ENCODE data around the gene ZNF10. TPM values are rescaled to one million over a fixed set of nuclear protein-coding genes. Genes with fewer than 3 reads are reported as not detected.

The ZNF10 gene
- total and polyA plus RNA-seq, 2 of the 4 experiments (the other 2 are of a cell fraction) = 4.1 to 6.1 TPM

GRCh38 chr12:133124674-133125073, 5.8 kb upstream of the ZNF10 start:
- no peak overlapping the region for H2AK9ac ChIP-seq (replicated peaks; ENCODE audit: low read depth, low read length, poor library complexity)
- H3K4me3 ChIP-seq (ENCODE audit: insufficient read depth, low read depth, low read length) = no peak overlapping the region
- H2AK5ac ChIP-seq (ENCODE audit: low read depth, low read length) = no peak overlapping the region
- H4K5ac ChIP-seq (ENCODE audit: low read depth, low read length) = no peak overlapping the region
- H3K9me3 ChIP-seq (ENCODE audit: control insufficient read depth, insufficient read depth, low read length) = peaks cover 62% of the 10 kb centered on the region
- H3K4ac ChIP-seq (ENCODE audit: low read depth, low read length) = no peak overlapping the region
- H4K20me1 ChIP-seq (ENCODE audit: insufficient read depth, low read length) = no peaks in the 10 kb centered on the region
- no peak overlapping the region for H2BK5ac ChIP-seq (ENCODE audit: low read depth, low read length, poor library complexity, severe bottlenecking)
- TF ChIP-seq, protein P1, sequence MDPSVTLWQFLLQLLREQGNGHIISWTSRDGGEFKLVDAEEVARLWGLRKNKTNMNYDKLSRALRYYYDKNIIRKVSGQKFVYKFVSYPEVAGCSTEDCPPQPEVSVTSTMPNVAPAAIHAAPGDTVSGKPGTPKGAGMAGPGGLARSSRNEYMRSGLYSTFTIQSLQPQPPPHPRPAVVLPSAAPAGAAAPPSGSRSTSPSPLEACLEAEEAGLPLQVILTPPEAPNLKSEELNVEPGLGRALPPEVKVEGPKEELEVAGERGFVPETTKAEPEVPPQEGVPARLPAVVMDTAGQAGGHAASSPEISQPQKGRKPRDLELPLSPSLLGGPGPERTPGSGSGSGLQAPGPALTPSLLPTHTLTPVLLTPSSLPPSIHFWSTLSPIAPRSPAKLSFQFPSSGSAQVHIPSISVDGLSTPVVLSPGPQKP (IDR thresholded peaks at IDR 0.05; ENCODE audit: borderline replicate concordance, low read depth, low read length) = no peak
- TF ChIP-seq POLR2A (IDR thresholded peaks at IDR 0.05; ENCODE audit: low read depth, low read length) = no peak
- TF ChIP-seq RCOR1 (IDR thresholded peaks at IDR 0.05; ENCODE audit: insufficient replicate concordance, low read length) = no peak
- no peak for TF ChIP-seq CHD1 (IDR thresholded peaks at IDR 0.05; ENCODE audit: low read depth, low read length)
- no peak for TF ChIP-seq CEBPB (IDR thresholded peaks at IDR 0.05; ENCODE audit: low read depth, low read length)
- TF ChIP-seq RFX5 (IDR thresholded peaks at IDR 0.05; ENCODE audit: low read depth, low read length) = no peak
- H2BK120ac ChIP-seq (ENCODE audit: low read depth, low read length) = no peak overlapping the region
- no peaks in the 10 kb centered on the region for H3K27me3 ChIP-seq (ENCODE audit: control insufficient read depth, insufficient read depth, low read length)
- no peak overlapping the region for H2BK20ac ChIP-seq (ENCODE audit: low read depth, low read length)
- H3K4me1 ChIP-seq (ENCODE audit: control insufficient read depth, insufficient read depth, low read length) = no peaks in the 10 kb centered on the region
- dilution Hi-C loops (cut with HindIII; ENCODE audit: low sequenced_read_pairs, unreplicated experiment) = no loop called here
- H3K9me1 ChIP-seq (ENCODE audit: insufficient read depth, low read length) = no peaks in the 10 kb centered on the region
- H3K56ac ChIP-seq (ENCODE audit: extremely low read depth, insufficient read depth, low read length) = no peak overlapping the region
- H4K8ac ChIP-seq (ENCODE audit: low read depth in 2 of 2, low read length in 2 of 2) = no peak overlapping the region
- no peak overlapping the region for H3K9ac ChIP-seq (ENCODE audit: low read depth, low read length)
- H3K27ac ChIP-seq (ENCODE audit: insufficient read depth, low read length) = no peak overlapping the region
- no TSS peak for BruUV-seq (replicated peaks)
- ChIA-PET POLR2A (ENCODE audit: unreplicated experiment) (no interaction called here), CTCF (no interaction called here)
- no peak overlapping the region for H3K4me2 ChIP-seq (ENCODE audit: low read depth, low read length)
- in situ Hi-C loops (cut with MboI; ENCODE audit: low sequenced_read_pairs) = no loop called here
- peaks cover 0 to 5% of the 10 kb centered on the region in 2 experiments; a peak in 2 of 4 replicates for H3K79me1 ChIP-seq (ENCODE audit: low read depth in 1 of 2, low read length in 2 of 2)
- H2AFZ ChIP-seq (replicated peaks; ENCODE audit: low read length, poor library complexity) = no peak overlapping the region
- no peak overlapping the region for H3K14ac ChIP-seq (replicated peaks; ENCODE audit: low read depth, low read length)
- peaks cover 20% of the 10 kb centered on the region for H3K36me3 ChIP-seq (ENCODE audit: control insufficient read depth, insufficient read depth, low read length)
- H4K91ac ChIP-seq (ENCODE audit: insufficient read depth, low read depth, low read length) = no peak overlapping the region
- no peak for ATAC-seq (ENCODE audit: low read depth)
- H3K23ac ChIP-seq (ENCODE audit: low read depth, low read length) = no peak overlapping the region
- no peak for DNase-seq
- H2BK15ac ChIP-seq (ENCODE audit: low read depth, low read length) = no peak overlapping the region
- WGBS, 2 experiments (ENCODE audit: extremely low coverage in 2 of 2, insufficient read length in 1 of 2) = no CpG with 5 or more reads among the region's 2 CpGs
- no peak overlapping the region for H3K18ac ChIP-seq (ENCODE audit: low read depth, low read length)
- intact Hi-C loops (cut with micrococcal nuclease) = no loop called here

Measured in IMR-90 (cell line).